ENCODE results near the gene NUP214. TPM values are rescaled to one million over a fixed set of nuclear protein-coding genes. Genes with fewer than 3 reads are reported as not detected.

Gene NUP214
- polyA plus RNA-seq, 1 donor from 2014 or later, result 15.0 TPM

GRCh38 chr9:131117762-131118145 is 7.6 kb upstream of the NUP214 start:
- Histone ChIP-seq H3F3A (ENCODE audit: insufficient read depth, low read length, poor library complexity, severe bottlenecking) (no peaks in the 10 kb centered on the region), H3K4me2 (ENCODE audit: low read length) (no peak overlapping the region), H3K27ac (ENCODE audit: low read length) (no peak overlapping the region), H3K4me3 (ENCODE audit: low read length) (no peak overlapping the region), H3K9me2 (ENCODE audit: insufficient read depth, low read length) (no peaks in the 10 kb centered on the region), H4K20me1 (ENCODE audit: insufficient read depth) (no peaks in the 10 kb centered on the region), H3K36me3 (ENCODE audit: insufficient read depth, low read length) (no peaks in the 10 kb centered on the region), H3K9ac (ENCODE audit: low read length) (no peak overlapping the region), H2AFZ (ENCODE audit: low read depth, low read length) (no peak overlapping the region), H3K79me2 (replicated peaks; ENCODE audit: insufficient read depth, low read length) (no peaks in the 10 kb centered on the region), H3K9me3 (ENCODE audit: low read length) (no peaks in the 10 kb centered on the region), H3K27me3 (ENCODE audit: insufficient read depth, low read depth, low read length) (no peaks in the 10 kb centered on the region)
- TF ChIP-seq RAD21 (conservative IDR thresholded peaks at IDR 0.05), result no peak
- TF ChIP-seq, protein P1, sequence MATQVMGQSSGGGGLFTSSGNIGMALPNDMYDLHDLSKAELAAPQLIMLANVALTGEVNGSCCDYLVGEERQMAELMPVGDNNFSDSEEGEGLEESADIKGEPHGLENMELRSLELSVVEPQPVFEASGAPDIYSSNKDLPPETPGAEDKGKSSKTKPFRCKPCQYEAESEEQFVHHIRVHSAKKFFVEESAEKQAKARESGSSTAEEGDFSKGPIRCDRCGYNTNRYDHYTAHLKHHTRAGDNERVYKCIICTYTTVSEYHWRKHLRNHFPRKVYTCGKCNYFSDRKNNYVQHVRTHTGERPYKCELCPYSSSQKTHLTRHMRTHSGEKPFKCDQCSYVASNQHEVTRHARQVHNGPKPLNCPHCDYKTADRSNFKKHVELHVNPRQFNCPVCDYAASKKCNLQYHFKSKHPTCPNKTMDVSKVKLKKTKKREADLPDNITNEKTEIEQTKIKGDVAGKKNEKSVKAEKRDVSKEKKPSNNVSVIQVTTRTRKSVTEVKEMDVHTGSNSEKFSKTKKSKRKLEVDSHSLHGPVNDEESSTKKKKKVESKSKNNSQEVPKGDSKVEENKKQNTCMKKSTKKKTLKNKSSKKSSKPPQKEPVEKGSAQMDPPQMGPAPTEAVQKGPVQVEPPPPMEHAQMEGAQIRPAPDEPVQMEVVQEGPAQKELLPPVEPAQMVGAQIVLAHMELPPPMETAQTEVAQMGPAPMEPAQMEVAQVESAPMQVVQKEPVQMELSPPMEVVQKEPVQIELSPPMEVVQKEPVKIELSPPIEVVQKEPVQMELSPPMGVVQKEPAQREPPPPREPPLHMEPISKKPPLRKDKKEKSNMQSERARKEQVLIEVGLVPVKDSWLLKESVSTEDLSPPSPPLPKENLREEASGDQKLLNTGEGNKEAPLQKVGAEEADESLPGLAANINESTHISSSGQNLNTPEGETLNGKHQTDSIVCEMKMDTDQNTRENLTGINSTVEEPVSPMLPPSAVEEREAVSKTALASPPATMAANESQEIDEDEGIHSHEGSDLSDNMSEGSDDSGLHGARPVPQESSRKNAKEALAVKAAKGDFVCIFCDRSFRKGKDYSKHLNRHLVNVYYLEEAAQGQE (IDR thresholded peaks at IDR 0.05; ENCODE audit: borderline replicate concordance), result no peak
- TF ChIP-seq, protein P2, sequence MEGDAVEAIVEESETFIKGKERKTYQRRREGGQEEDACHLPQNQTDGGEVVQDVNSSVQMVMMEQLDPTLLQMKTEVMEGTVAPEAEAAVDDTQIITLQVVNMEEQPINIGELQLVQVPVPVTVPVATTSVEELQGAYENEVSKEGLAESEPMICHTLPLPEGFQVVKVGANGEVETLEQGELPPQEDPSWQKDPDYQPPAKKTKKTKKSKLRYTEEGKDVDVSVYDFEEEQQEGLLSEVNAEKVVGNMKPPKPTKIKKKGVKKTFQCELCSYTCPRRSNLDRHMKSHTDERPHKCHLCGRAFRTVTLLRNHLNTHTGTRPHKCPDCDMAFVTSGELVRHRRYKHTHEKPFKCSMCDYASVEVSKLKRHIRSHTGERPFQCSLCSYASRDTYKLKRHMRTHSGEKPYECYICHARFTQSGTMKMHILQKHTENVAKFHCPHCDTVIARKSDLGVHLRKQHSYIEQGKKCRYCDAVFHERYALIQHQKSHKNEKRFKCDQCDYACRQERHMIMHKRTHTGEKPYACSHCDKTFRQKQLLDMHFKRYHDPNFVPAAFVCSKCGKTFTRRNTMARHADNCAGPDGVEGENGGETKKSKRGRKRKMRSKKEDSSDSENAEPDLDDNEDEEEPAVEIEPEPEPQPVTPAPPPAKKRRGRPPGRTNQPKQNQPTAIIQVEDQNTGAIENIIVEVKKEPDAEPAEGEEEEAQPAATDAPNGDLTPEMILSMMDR (IDR thresholded peaks at IDR 0.05; ENCODE audit: poor library complexity, severe bottlenecking), result no peak
- no peak for TF ChIP-seq EZH2 (IDR thresholded peaks at IDR 0.05; ENCODE audit: borderline replicate concordance, insufficient read depth, low read length, poor library complexity, severe bottlenecking)
- TF ChIP-seq MXI1 (conservative IDR thresholded peaks at IDR 0.05; ENCODE audit: poor library complexity, severe bottlenecking), result no peak
- no peak for TF ChIP-seq SMC3 (conservative IDR thresholded peaks at IDR 0.05; ENCODE audit: poor library complexity)
- no peak for TF ChIP-seq POLR2AphosphoS5 (IDR thresholded peaks at IDR 0.05)
- no peak for TF ChIP-seq EP300 (conservative IDR thresholded peaks at IDR 0.05; ENCODE audit: poor library complexity, severe bottlenecking)

DNA sequence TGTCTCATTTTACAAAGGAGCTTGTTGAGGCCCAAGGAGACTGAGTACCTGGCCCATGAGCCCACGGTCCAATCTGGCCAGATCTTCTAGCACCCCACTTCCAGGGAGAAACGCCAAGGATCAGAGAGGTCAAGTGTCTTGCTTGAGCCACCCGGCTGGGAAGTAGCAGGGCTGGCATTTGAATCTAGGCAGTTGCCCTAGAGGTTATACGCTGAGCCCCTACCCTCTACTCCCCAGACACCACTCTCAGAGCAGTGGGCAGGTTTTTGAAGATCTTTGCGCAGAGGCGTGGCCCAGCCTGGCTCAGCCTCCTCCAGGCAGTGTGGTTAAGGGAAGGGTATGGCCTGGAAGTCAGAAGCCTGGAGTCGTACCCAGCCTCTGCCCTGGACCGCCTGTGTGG is 5.8 kb upstream of the NUP214 start:
- no peak overlapping the region for H3K27ac ChIP-seq (ENCODE audit: low read length)

More for the DNA sequence above, 5.8 kb upstream of the NUP214 start:
- no peaks in the 10 kb centered on the region for H3K79me2 ChIP-seq (replicated peaks; ENCODE audit: insufficient read depth, low read length)
- H3K9me3 ChIP-seq (ENCODE audit: low read length), result no peaks in the 10 kb centered on the region
- H2AFZ ChIP-seq (ENCODE audit: low read depth, low read length), result no peak overlapping the region
- no peak for TF ChIP-seq RAD21 (conservative IDR thresholded peaks at IDR 0.05)
- TF ChIP-seq MXI1 (conservative IDR thresholded peaks at IDR 0.05; ENCODE audit: poor library complexity, severe bottlenecking), result no peak
- no peak for TF ChIP-seq EP300 (conservative IDR thresholded peaks at IDR 0.05; ENCODE audit: poor library complexity, severe bottlenecking)
- no peak for TF ChIP-seq POLR2AphosphoS5 (IDR thresholded peaks at IDR 0.05)
- H3K36me3 ChIP-seq (ENCODE audit: insufficient read depth, low read length), result no peaks in the 10 kb centered on the region
- no peaks in the 10 kb centered on the region for H4K20me1 ChIP-seq (ENCODE audit: insufficient read depth)
- no peaks in the 10 kb centered on the region for H3K27me3 ChIP-seq (ENCODE audit: insufficient read depth, low read depth, low read length)
- no peaks in the 10 kb centered on the region for H3K9me2 ChIP-seq (ENCODE audit: insufficient read depth, low read length)
- H3K4me2 ChIP-seq (ENCODE audit: low read length), result no peak overlapping the region
- H3K4me3 ChIP-seq (ENCODE audit: low read length), result no peak overlapping the region
- no peaks in the 10 kb centered on the region for H3F3A ChIP-seq (ENCODE audit: insufficient read depth, low read length, poor library complexity, severe bottlenecking)
- H3K9ac ChIP-seq (ENCODE audit: low read length), result no peak overlapping the region
